Activated naive CD8-positive, alpha-beta T cell (primary cell): Measurements from ENCODE around the gene ATG13.

Source experiments
- H3K27ac Mint-ChIP-seq: one replicate; pipeline ENCODE4 v1.8.0; 2021; ENCODE audit warnings: mixed read lengths
- H3K27me3 Mint-ChIP-seq: one replicate; pipeline ENCODE4 v1.8.0; 2021; ENCODE audit warnings: mixed read lengths
- H3K36me3 Mint-ChIP-seq: one replicate; pipeline ENCODE4 v1.8.0; 2021; ENCODE audit warnings: mixed read lengths
- H3K4me1 Mint-ChIP-seq: one replicate; pipeline ENCODE4 v1.8.0; 2021; ENCODE audit warnings: low read depth, mixed read lengths
- H3K4me3 Mint-ChIP-seq: one replicate; pipeline ENCODE4 v1.8.0; 2021; ENCODE audit warnings: mild to moderate bottlenecking, mixed read lengths
- H3K9me3 Mint-ChIP-seq: one replicate; pipeline ENCODE4 v1.8.0; 2021; ENCODE audit warnings: low read depth, mixed read lengths

ATG13 gene

DNA sequence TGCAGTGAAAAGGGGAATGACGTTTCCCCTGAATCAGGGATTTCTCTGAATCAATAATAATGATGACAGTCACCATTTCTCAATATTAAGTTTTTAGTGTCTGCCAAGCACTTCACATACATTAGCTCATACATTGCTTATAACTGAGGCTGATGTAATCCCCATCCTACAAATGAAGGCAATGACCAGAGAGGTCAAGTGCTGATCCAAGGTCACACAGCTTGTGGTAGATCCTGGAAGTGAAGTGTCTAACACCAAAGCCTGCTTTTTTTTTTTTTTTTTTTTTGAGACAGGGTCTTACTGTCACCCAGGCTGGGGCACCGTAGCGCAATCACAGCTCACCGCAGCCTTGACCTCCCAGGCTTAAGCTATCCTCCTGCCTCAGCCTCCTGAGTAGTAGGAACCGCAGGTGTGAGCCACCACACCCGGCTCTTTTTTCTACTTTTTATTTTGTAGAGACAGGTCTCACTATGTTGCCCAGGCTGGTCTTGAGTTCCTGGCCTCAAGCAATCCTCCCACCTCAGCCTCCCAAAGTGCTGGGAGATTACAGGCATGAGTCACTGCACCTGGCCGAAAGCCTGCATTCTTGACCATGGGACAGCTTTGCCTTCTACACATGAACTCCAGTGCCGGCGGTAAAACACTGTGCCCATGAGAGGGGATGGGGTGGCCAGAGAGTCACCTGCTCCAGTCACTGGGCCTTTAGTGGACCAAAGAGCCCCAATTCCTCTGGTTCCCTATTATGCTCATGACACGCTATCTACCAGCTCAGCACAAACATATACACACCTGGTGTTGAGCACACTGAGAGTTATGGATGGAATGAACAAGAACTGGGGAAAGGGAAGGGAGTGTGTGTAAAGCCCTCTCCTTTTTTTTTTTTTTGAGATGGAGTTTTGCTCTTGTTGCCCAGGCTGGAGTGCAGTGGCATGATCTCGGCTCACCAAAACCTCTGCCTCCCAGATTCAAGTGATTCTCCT is 65.7 kb downstream of the ATG13 start:
- Mint-ChIP-seq H3K36me3 (no peaks in the 10 kb centered on the region), H3K4me3 (no peak overlapping the region), H3K4me1 (peaks cover 1% of the 10 kb centered on the region), H3K27ac (no peak overlapping the region), H3K27me3 (no peaks in the 10 kb centered on the region), H3K9me3 (no peaks in the 10 kb centered on the region)

- Mint-ChIP-seq H3K27me3 (no peaks in the 10 kb centered on the region), H3K36me3 (no peaks in the 10 kb centered on the region), H3K27ac (peak overlapping the region; percentile 51)
These were observed 67.0 kb downstream of the ATG13 start for GRCh38 chr11:46684367-46684766.

GRCh38 chr11:46686886-46687795 is 69.8 kb downstream of the ATG13 start:
- Mint-ChIP-seq H3K36me3 (no peaks in the 10 kb centered on the region), H3K9me3 (no peaks in the 10 kb centered on the region), H3K27ac (no peak overlapping the region)

More at GRCh38 chr11:46684367-46684766, 67.0 kb downstream of the ATG13 start:
- Mint-ChIP-seq H3K9me3 (no peaks in the 10 kb centered on the region), H3K4me3 (no peak overlapping the region), H3K4me1 (no peaks in the 10 kb centered on the region)

GRCh38 chr11:46690702-46691101 is 73.3 kb downstream of the ATG13 start:
- H3K27me3 Mint-ChIP-seq, result no peaks in the 10 kb centered on the region
- no peaks in the 10 kb centered on the region for H3K36me3 Mint-ChIP-seq
- no peak overlapping the region for H3K27ac Mint-ChIP-seq
- H3K9me3 Mint-ChIP-seq, result no peaks in the 10 kb centered on the region
- peaks cover 4% of the 10 kb centered on the region for H3K4me1 Mint-ChIP-seq
- no peak overlapping the region for H3K4me3 Mint-ChIP-seq

More at GRCh38 chr11:46686886-46687795, 69.8 kb downstream of the ATG13 start:
- Mint-ChIP-seq H3K4me1 (peaks cover 2% of the 10 kb centered on the region), H3K4me3 (no peak overlapping the region), H3K27me3 (no peaks in the 10 kb centered on the region)

DNA sequence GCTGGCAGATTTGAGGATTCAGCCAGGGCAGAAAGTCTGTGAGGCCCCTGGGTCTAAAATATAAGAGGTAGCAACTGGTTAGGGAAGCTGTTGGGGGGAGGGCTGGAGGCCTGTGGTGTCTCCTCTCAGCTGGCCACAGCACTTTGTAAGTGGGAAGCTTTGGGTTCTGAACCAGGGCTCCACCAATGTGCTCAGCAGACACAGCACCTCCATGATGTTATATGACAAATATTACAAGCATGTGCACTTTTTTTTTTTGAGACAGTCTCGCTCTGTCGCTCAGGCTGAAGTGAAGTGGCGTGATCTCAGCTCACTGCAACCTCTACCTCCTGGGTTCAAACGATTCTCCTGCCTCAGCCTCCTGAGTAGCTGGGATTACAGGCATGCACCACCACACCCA is 75.1 kb downstream of the ATG13 start:
- peaks cover 12% of the 10 kb centered on the region for H3K4me1 Mint-ChIP-seq
- H3K9me3 Mint-ChIP-seq, result no peaks in the 10 kb centered on the region
- no peak overlapping the region for H3K27ac Mint-ChIP-seq
- no peak overlapping the region for H3K4me3 Mint-ChIP-seq
- H3K36me3 Mint-ChIP-seq, result no peaks in the 10 kb centered on the region
- H3K27me3 Mint-ChIP-seq, result no peaks in the 10 kb centered on the region

GRCh38 chr11:46693597-46694012 is 76.3 kb downstream of the ATG13 start:
- Mint-ChIP-seq H3K36me3 (no peaks in the 10 kb centered on the region), H3K9me3 (no peaks in the 10 kb centered on the region), H3K4me3 (no peak overlapping the region), H3K4me1 (peaks cover 23% of the 10 kb centered on the region), H3K27ac (no peak overlapping the region), H3K27me3 (no peaks in the 10 kb centered on the region)

DNA sequence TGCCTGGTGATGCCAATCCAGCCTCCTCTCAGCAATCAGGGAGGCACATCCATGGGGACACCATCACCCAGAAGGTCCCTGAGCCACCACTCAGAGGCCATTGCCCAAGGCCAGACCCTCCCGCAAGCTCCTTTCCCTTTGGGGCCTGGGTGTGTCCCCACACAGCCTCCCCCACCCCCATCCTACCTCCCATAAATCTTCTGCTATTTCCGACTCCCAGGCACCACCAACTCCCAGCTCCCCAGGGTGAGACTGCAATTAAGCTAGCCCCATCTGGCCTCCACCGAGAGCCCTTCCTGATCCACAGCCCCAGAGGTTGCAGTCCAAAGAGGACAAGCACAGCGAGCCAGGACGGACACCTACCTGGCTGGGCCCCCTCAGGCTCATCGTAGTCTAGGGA is 76.7 kb downstream of the ATG13 start:
- no peaks in the 10 kb centered on the region for H3K9me3 Mint-ChIP-seq
- H3K4me1 Mint-ChIP-seq, result peaks cover 28% of the 10 kb centered on the region
- no peaks in the 10 kb centered on the region for H3K27me3 Mint-ChIP-seq
- H3K4me3 Mint-ChIP-seq, result no peak overlapping the region
- no peaks in the 10 kb centered on the region for H3K36me3 Mint-ChIP-seq
- H3K27ac Mint-ChIP-seq, result peak overlapping the region; percentile 22

DNA sequence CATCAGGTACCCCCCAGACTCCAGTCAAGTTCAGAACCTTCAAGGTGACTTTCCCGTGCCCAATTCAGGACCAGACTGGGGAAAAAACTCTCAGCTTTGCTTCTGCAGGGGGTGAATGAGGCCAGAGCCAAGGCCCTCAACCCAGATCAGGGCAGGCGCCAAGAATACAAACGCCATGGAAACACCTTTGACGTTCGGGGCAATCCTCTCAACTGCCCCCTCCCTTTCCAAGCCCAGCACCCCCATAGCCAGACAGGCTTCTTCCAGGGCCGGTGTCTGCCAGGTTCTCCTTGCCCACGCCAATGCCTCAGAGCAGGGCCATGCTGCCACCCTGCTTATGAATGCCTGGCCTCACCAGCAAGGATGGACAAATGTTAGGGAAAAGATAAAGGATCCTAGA is 77.3 kb downstream of the ATG13 start:
- Mint-ChIP-seq H3K27me3 (no peaks in the 10 kb centered on the region), H3K27ac (no peak overlapping the region), H3K36me3 (no peaks in the 10 kb centered on the region), H3K9me3 (no peaks in the 10 kb centered on the region), H3K4me1 (peaks cover 31% of the 10 kb centered on the region), H3K4me3 (no peak overlapping the region)

DNA sequence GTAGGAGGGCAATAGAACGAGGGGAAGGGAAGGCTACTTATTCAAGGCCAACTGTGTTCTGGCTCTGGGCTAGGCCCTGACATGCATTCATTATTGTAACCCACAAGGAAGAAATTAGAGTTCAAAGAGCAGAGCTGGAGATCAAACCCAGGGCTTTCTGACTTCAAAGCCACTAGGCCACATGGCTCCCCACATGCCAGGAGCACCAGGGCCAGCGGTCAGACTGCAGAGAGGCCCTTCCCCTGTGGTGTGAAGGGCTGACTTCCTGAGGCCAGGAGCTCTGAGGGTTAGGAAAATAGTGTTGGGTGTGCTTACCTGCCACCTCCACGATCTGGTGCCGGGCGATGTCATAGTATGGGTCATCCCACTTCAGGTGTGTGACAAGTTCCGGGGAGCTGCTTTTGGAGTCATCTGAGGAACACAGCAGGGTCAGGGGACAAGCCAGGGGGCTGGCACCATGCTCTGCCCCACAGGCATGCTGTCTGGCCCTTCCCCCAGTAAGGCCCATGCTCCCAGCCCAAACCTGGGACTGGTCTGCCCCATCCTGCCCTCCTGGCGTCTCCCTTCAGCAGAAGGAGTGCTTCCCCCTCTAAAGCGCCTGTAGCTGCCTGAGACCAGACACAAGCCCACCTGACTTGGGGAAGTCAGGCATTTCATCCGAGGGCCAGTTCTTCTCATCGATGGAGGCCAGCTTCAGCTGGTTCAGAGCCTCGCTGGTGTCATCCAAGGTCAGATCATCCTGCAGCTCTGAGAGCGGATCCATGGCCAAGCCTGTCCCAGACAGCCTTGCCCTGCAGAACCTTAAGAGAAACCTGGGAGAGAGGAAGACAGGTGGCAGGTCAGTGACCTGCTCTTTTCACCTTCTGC is 78.2 kb downstream of the ATG13 start:
- no peaks in the 10 kb centered on the region for H3K27me3 Mint-ChIP-seq
- H3K27ac Mint-ChIP-seq, result peak overlapping the region; percentile 17
- no peaks in the 10 kb centered on the region for H3K36me3 Mint-ChIP-seq
- H3K4me3 Mint-ChIP-seq, result no peak overlapping the region
- no peaks in the 10 kb centered on the region for H3K9me3 Mint-ChIP-seq
- H3K4me1 Mint-ChIP-seq, result peaks cover 36% of the 10 kb centered on the region

DNA sequence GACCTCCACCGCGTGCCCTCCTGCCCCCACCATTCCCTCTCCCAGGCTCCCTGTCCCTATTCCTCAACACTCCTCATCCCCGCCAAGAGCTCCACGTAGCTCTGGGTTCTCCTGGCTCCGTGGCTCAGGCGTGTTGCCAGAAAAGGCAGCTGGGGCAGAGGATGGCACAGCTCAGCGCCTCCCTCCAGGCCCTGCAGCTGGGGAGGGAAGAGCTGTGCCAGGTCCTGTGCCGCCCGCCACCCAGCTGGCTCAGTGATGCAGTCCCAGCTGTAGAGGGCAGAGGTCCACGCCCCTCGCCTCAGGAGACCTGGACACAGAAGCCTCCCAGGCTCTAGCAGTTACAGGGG is 78.8 kb downstream of the ATG13 start:
- H3K4me3 Mint-ChIP-seq, result peak overlapping the region; percentile 7
- no peak overlapping the region for H3K27ac Mint-ChIP-seq
- no peaks in the 10 kb centered on the region for H3K9me3 Mint-ChIP-seq
- no peaks in the 10 kb centered on the region for H3K36me3 Mint-ChIP-seq
- no peaks in the 10 kb centered on the region for H3K27me3 Mint-ChIP-seq
- peaks cover 37% of the 10 kb centered on the region for H3K4me1 Mint-ChIP-seq

DNA sequence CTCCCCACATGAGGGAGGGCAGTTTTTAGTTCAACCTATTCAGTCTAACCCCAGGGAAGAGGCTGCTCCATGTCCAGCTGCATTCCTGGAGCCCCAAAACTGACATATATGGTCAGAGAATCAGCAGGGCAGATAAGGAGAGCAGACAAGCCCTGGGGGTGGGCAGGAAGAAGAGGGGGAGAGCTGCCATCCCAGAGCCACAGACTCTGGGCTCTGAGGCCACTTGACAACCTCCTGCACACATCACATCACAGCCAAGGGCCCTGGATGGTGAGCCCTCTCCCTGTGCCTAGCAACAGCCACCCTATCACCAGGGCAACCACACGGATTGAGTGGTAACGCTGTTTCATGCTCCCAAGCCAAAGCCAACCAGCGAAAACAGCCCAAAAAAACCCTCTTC is 80.0 kb downstream of the ATG13 start:
- Mint-ChIP-seq H3K4me3 (peak overlapping the region; percentile 51), H3K27ac (peak overlapping the region; percentile 83), H3K27me3 (no peaks in the 10 kb centered on the region), H3K9me3 (no peaks in the 10 kb centered on the region), H3K36me3 (peaks cover 3% of the 10 kb centered on the region), H3K4me1 (peaks cover 45% of the 10 kb centered on the region)

- H3K27ac Mint-ChIP-seq, result peak overlapping the region; percentile 83
- H3K9me3 Mint-ChIP-seq, result no peaks in the 10 kb centered on the region
- H3K36me3 Mint-ChIP-seq, result peaks cover 5% of the 10 kb centered on the region
- no peaks in the 10 kb centered on the region for H3K27me3 Mint-ChIP-seq
- H3K4me1 Mint-ChIP-seq, result peaks cover 49% of the 10 kb centered on the region
- H3K4me3 Mint-ChIP-seq, result peak overlapping the region; percentile 51
These were observed 80.4 kb downstream of the ATG13 start for GRCh38 chr11:46697723-46698122.

GRCh38 chr11:46698597-46698996 is 81.2 kb downstream of the ATG13 start:
- Mint-ChIP-seq H3K36me3 (peaks cover 5% of the 10 kb centered on the region), H3K27me3 (no peaks in the 10 kb centered on the region), H3K27ac (peak overlapping the region; percentile 50), H3K4me1 (peaks cover 56% of the 10 kb centered on the region), H3K4me3 (peak overlapping the region; percentile 99), H3K9me3 (no peaks in the 10 kb centered on the region)
